Medulla oblongata (tissue), 1 donor: ENCODE measurements around the gene SLC12A2.
A peak's percentile ranks its signal among the peaks of the same experiment; 100 is the strongest.

ENCODE experiments used
- DNase-seq: peaks from one replicate; pipeline ENCODE4 v3.0.0-alpha.2; 2015; ENCODE audit errors: extremely low spot score

Gene SLC12A2

DNA sequence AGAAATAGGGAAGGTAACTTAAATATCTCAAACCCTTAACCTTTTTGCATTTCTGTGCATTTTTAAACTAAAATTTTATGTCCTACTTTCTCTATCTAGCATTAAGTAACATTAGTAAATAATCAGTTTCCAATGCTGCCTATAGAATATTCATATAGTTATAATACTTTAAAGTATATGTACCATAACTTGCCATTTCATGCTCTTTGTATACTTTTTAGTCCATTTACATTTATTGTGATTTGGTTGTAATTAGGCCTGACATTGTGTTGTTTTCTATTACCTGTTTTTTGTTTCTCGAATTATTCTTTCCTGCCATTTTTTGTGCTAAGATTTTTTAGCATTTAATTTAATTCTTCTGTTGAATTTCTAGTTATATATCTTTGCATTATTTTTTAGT is 13.7 kb downstream of the SLC12A2 start:
- DNase-seq = no peak

DNA sequence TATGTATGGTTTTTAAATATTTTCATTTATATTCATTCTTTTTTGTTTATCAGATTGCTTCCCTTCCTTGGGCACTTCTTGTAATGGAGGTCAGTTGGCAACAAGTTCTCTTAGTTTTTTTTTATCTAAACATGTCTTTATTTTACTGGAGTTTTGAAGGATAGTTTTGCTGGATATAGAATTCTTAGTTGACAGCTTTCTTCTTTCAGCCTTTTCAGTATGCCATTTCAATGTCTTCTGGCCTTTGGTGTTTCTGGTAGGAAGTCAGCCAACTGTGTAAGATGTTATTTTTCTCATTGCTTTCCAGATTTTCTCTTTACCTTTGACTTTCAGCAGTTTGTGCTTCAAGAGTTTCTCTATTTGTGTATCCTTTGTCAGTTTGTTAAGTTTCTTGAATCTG is 14.2 kb downstream of the SLC12A2 start:
- DNase-seq = no peak

- DNase-seq = no peak
These were observed 16.4 kb downstream of the SLC12A2 start for GRCh38 chr5:128099944-128100343.

DNA sequence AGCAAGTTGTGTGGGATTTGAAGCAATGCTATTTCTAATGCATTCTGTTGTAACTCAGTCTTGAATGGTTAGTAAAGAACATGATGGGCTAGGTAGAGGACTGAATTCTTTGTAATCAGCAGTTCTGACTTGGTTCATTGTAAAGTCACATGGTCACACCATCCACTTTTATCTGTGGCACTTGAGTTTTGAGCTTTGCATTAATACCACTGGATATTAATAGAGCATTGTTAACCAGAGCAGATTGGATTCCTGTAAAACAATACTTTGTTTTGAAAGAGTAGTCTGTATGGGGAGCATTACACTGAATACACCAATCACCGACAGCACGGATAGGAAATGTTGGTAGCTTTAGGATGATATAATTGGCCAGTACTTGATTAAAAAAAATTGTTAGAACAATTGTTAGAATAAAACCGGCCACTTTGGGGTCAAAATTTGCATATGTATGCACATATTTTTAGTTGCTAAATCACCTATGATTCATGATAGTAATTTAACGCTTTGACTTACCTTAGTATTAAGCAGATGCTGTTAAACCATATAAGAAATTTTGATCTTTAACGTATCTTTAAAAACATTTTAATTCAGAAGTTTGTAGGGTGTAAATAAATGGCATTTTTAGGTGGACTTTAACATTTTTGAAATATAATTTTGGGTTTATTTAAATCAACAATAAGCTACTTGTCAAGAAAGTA is 17.4 kb downstream of the SLC12A2 start:
- DNase-seq = peak; percentile 51

GRCh38 chr5:128101676-128102075 is 18.1 kb downstream of the SLC12A2 start:
- no peak for DNase-seq

DNA sequence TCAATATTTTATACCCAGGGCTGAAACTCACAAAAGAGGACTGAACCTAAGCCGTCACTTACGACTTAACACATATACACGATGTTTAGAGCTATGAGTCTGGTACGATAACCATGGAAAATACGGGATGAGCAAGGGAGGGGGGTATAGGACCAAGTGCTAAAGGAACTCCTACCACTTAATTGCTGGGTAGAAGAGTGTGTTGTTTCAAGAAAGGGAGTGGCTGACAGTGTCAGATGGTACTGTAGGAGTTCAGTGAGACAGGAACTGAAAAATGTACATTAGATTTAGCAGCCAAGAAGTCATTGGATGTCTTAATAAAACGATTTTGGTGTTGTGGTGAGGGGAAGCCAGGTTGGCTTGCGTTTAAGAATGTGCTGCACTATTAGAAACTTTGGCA is 21.6 kb downstream of the SLC12A2 start:
- DNase-seq = no peak

GRCh38 chr5:128109138-128109537 is 25.6 kb downstream of the SLC12A2 start:
- DNase-seq = no peak

GRCh38 chr5:128109766-128110165 is 26.2 kb downstream of the SLC12A2 start:
- DNase-seq = no peak

- no peak for DNase-seq
These were observed 28.4 kb downstream of the SLC12A2 start for GRCh38 chr5:128111818-128112448.

DNA sequence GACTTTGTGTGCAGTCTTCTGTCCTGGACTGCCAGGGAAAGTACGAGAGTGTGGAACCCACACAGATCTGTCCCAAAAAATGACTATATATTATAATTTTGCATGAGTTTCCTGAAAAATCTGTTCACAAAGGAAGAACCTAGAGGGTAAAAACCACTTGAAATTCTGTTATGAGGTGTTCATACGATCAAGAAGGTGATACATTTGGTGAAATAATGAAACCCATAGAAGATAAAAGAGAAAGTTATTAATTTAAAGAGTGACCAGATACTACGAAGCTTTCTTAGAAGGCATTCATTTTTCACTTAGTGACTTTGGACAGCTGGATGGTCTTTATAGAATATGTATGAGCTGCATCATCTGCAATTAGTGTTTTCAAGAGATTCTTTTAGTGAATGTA is 32.9 kb downstream of the SLC12A2 start:
- no peak for DNase-seq

GRCh38 chr5:128118214-128118613 is 34.6 kb downstream of the SLC12A2 start:
- DNase-seq = no peak

- DNase-seq = no peak
These were observed 38.1 kb downstream of the SLC12A2 start for GRCh38 chr5:128121651-128122050.

- DNase-seq = no peak
These were observed 40.4 kb downstream of the SLC12A2 start for GRCh38 chr5:128123936-128124335.

DNA sequence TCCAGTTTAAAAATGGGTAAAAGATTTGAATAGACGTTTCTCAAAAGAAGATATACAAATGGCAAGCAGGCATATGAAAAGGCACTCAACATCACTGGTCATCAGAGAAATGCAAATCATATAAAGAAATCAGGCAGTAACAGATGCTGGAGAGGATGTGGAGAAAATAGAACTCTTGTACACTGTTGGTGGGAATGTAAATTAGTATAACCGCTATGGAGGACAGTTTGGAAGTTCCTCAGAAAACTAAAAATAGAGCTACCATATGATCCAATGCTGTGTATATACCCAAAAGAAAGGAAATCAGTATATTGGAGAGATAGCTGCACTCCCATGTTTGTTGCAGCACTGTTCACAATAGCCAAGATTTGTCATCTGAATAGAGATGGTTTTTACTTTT is 42.7 kb downstream of the SLC12A2 start:
- DNase-seq = no peak

DNA sequence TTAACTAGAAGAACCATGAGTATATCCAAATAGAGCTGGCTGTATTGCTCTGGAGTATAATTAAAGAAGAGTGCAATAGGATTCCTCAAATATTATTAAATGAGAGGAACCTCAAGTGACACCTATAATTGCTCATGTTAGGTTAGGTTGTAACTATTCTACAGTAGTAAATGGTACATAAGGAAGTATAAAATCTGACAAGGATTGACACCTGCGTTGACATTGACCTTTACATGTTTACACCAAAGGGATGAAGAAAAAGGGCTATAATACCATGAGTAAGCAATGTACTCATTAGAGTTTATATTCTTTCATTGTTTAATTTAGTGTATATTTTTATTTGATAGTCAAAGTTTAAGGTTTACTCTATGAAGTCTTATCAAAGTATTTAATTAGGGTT is 48.9 kb downstream of the SLC12A2 start:
- DNase-seq = no peak

- no peak for DNase-seq
These were observed 51.7 kb downstream of the SLC12A2 start for GRCh38 chr5:128135286-128135685.

GRCh38 chr5:128143911-128144310 is 60.3 kb downstream of the SLC12A2 start:
- DNase-seq = peak; percentile 19

- peak; percentile 10 for DNase-seq
These were observed 60.9 kb downstream of the SLC12A2 start for GRCh38 chr5:128144491-128144890.

DNA sequence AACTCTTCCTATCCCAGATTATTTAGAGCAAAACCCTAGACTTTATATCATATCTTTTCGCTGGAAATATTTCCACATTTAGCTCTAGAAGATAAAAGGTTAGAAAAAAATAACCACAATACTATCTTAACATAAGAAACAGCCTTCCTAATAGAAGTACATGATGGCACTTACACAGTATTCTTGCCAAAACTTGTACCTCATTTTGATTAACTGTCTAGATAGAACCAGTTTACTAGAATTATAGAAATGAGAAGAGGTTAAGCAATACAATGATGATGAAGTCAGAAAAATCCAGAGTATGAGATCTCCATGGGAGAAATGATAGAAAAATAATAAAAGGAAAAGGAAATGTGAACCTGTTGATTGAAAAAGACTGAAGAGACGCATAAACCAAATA is 63.1 kb downstream of the SLC12A2 start:
- DNase-seq = no peak

GRCh38 chr5:128154943-128155342 is 71.4 kb downstream of the SLC12A2 start:
- no peak for DNase-seq

DNA sequence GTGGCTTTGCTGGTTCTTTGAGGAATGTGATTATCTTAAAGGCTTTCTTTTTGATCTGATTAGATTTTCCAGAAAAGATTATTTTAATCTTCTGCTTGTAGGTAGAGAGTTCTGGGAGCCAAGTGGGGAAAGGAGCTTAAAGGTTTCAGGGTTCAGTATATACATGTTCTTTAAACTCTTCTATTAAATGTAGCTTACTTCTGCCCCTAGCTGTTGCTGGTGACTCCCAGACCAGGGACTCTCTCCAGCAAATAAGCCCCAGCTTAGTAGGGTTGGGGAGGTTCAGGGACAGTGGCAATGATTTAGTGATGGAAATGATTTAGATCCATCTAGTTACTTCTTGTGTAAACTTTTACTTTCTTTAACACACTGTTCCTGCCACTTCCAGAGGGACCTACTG is 72.2 kb downstream of the SLC12A2 start:
- no peak for DNase-seq

GRCh38 chr5:128156521-128156920 is 73.0 kb downstream of the SLC12A2 start:
- DNase-seq = no peak

DNA sequence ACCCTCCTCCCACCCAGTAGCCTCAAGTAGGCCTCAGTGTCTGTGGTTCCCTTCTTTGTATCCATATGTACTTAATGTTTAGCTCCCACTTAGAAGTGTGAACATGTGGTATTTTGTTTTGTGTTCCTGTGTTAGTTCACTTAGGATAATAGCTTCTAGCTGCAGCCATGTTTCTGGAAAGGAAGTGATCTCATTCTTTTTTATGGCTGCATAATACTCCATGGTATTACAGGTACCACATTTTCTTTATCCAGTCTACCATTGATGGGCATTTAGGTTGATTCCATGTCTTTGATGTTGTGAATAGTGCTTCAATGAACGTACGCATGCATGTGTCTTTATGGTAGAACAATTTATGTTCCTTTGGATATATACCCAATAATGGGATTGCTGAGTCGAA is 74.8 kb downstream of the SLC12A2 start:
- DNase-seq = no peak

- no peak for DNase-seq
These were observed 80.4 kb downstream of the SLC12A2 start for GRCh38 chr5:128163991-128164390.
